SKM-1 treated with dmso at 0.1 percent for 144 hours (cell line): ENCODE measurements around the gene ALOX5AP.

Source experiments
- DNase-seq: peaks from one replicate; lab custom pipeline; 2025; ENCODE audit not compliant: unreplicated experiment; lab: John Stamatoyannopoulos, UW

The ALOX5AP gene

DNA sequence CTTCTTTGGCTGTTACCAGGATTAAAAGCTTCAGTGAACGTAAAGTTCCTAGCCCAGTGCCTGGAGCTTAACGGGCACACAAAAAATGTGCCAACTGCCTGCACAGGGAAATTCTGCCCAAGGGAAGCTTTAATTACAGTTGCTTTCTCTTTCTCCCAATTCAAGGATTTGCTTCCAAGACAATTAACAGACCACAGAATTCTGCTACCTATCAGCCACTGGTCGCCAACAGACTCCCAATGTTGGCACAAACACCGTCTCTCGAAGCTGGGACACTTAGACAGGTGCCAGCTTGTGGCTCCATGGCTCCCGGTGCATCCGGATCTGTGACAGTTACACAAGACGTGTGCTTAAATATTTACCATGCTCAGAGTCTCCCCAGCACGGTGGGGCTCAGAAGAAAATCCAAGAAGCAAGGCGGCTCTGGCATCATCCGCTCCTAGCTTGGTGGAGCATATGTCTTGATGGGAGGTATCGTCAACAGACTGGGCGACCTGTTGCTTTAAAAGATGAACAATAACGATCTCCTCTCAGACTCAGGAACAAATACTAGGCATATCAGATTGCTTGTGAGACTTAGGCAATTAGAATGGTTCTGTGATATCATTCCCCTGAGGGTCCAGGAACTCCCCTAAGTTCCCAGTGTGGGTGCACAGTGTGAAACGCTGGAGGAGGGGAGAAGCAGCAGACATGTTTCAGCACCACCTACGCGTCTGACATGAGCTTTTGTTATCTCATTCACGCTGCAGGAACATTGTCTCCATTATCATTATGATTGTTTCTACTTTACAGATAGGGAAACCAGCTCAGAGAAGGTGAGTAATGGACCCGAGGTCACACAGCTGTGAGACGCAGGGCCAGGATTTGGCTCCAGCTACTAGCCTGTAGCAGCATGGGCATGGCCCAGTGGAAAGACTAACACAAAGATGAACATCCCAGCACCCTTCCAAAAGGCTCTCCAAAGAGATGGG, 61.6 kb downstream of the ALOX5AP start:
- no peak for DNase-seq

DNA sequence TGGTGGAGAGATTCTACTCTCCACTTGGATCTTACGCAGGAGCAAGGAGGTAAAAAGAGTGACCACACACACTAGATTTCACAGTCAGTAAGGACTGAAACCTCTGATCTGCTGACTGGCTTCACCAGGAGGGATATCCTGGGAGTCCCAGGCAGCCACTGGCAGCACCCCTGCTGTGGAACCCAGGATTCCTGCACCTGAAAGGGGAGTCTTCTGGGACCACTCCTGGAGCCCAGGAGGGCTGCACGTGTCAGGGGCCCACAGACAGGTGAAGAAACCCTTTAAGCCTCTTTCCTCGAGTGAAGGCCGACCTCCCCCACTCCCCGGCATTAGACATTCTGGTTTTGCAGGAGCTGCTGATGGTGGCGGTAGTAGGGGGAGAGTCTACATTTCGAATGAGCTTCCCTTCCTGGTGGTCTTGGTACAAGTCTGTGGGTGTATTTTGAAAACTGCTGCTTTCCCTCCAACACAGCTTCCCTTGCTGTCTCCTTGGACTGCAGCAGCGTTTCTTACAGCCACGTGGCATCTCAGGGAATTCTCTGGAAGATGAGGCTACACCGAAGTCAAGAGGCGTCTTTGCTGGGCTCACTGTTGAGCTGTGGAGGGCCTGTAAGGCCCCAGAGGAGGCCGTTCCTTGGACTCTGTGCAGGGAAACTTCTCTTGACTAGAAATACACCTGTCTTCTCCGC, 62.6 kb downstream of the ALOX5AP start:
- DNase-seq = no peak

DNA sequence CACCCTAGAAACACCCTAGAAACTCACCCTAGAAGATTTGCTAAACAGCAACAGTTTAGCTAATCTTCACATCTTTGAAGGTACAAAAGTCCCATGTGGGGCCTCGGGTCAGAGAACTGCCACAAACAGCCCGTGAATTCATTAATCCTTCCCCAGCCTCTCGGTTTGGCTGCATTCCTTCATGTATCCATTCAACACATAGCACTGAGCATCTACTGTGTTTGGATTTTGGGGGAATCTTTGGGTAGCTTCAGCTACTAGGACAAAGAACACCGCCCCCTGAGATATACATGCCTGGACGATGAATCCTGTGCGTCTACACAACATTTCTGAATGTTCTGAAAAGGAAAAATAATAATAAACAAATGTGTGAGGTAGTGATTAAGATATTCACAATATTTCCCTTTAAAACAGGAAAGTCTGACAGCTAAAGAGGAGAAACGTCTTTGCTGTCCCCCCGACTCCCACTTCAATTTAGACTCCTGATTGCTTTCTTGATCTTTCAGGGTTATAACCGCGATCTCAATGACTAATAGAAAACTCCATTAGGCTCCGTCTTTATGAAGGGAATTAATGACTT, 63.5 kb downstream of the ALOX5AP start:
- no peak for DNase-seq

DNA sequence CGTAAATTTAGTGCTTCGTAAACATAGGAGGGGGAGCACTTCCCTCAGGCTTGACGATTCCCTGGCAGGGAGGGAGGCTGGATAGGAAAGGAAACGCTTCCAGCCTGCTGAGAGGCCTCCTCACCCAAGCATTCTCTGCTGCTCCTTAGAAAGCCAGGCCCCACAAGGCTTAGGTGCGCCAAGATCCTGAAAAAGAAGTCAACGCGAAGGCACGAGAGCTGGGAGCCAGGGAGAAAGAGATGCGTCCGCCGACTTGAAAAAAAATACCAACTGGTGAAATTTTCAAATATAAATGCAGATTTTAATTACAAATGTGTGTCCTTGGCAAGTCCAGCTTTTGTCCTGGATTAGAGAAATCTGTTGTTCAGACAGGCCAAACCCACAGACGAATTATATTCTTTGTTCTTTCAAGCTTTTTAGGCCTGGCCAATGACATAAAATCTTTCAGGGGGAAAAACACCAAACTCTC, 64.0 kb downstream of the ALOX5AP start:
- DNase-seq = no peak

DNA sequence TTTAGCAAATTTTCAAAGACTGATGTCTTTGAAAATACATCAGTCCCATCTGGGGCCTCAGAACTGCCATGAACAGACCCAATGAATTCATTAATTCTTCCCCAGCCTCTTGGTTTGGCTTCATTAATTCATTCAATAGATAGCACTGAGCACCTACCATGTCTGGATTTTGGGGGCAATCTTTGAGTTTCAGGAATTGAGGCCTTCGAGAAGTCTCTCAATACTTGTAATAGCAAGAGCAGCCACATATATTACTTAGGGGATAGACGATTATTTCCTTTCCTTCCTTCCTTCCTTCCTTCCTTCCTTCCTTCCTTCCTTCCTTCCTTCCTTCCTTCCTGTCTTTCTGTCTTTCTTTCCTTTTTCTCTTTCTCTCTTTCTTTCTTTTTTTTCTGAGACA, 64.8 kb downstream of the ALOX5AP start:
- no peak for DNase-seq

GRCh38 chr13:30802501-30802900, 67.2 kb downstream of the ALOX5AP start:
- no peak for DNase-seq

DNA sequence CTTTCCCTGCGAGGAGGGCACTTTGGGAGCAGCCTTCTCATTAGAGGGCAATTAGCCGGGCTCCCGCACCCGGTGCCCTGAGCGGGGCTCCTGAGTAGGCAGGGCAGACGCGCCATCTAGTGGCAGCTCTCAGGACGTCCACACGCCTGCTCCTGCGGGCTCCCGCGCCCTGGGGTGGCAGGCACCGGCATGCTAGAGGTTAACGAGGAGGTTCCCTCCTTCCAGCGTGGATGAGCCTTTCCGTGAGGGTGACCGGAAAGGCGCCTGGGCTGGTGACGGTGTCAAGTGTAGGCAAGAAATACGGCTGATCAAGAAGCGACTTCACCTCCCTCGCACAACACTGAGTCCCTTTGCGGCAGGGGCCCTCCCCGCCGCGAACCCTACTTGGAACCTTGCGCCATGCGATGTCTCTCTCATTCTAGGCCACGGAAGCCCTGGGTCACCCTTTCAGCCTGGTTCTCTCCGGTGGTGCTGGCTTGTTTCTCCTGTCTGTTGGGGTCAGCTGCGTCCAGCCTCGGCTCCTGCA, 67.7 kb downstream of the ALOX5AP start:
- DNase-seq = peak; percentile 60

DNA sequence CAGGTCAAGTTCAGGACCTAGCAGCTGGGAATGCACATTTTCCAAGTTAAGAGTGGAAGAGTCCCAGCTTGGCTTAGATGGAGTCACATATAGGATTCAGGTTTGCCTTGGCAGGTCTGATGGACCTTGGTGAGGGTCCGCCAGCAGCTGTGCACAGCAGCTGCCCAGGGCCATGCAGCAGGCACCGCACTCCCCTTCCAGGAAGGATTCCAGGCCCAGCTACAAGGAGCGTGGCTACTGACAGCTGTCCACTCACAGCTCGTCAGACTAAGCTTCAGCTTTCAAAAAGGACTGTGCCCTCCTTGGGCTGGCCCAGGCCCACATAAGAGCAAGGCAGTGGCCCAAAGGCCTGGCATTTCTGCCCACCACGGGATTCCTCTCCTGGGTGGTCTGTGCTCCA, 68.4 kb downstream of the ALOX5AP start:
- no peak for DNase-seq

- no peak for DNase-seq
Observed at GRCh38 chr13:30804474-30804873, 69.1 kb downstream of the ALOX5AP start.

DNA sequence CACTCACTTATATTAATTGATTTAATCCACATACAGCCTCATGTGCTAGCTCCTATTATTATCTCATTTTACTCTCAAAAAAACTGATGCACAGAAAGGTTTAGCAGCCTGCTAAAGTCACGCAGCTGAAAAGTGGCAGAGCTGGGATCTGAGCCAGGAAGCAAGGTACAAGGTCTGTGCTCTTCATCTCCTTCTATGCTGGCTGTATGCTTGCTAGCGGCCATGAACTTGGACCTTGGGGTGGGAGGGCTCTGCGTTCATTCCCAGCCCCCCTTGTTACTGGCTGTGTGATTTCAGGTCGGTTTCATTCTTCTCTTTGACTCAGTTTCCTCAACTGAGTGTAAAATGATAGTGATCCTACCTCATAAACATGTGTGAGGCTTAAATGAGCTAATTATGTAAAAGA, 69.8 kb downstream of the ALOX5AP start:
- DNase-seq = no peak

DNA sequence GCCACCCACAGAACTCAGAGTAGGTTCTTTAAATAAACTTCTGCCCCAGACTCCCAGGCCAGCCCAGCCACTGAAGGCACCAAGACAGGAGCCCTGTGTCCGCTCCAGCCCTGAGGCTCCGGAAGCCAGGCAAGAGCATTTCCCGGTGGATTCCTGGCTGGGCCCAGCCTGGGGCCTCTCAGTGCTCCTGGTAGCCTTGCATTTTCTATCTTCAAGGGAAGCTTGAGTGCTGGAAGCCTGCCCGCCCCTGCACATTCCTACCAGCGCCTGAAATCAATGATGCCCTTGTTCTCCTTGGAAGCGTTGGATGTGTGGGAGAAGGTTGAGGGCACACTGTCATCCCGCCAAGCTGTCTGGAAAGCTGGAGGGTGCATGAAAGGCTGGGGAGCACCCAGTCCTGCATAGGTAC, 70.3 kb downstream of the ALOX5AP start:
- DNase-seq = no peak

DNA sequence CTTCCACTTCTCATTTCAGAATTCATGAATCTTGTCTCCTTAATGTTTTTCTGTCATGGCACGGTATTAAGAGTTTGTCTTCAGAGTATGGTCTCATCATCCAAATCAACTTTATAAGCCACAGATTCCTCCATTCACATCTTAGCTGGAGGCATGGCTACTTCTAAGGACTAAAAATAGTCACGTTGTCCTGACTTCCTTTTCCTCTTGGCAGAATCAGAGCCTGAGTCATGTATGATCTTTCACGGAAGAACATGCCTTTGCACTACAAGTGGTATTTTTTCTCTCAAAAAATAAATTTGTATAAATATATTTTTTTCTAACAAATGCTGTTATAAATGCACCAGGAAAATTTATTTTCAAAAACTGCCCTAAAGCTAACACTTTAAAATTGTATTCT, 71.4 kb downstream of the ALOX5AP start:
- DNase-seq = peak; percentile 1

DNA sequence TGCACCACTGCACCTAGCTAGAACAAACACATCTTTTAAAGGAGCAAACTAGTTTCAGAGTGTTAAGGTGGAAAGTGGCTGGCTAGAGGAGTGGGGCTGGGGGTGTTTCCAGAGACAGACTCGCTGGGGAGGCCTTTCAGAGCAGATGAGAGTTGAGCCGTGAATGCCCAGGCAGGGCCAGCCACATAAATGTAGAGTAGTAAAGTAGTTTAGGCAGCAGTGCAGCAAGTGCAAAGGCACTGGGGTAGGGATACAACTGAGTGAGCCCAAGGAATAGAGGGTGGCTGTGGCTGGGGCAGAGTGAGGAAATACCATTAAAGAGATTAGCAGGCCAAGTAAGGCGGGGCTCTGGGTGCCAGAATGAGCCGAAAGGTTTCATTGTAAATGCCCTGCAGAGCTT, 72.0 kb downstream of the ALOX5AP start:
- no peak for DNase-seq

DNA sequence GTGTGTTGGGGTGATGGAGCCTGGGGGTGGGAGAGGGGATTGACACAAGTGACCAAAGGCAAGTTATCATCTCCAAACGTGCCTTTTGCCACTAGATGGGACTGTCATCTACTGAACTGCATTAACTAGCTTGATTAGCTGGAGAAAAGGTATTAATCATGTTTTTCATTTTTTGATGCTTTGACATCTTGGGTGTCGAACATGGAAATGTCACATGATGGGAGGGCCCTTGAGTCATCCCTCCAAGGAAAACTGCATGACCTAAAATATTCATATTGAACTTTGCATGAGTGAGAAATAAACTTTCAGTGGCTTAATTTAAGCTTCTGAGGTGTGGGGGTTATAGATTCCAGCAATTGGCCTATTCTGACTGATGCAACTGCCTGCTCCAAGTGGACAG, 73.3 kb downstream of the ALOX5AP start:
- DNase-seq = no peak

GRCh38 chr13:30809787-30810186, 74.4 kb downstream of the ALOX5AP start:
- no peak for DNase-seq

GRCh38 chr13:30810261-30810701, 74.9 kb downstream of the ALOX5AP start:
- DNase-seq = no peak

DNA sequence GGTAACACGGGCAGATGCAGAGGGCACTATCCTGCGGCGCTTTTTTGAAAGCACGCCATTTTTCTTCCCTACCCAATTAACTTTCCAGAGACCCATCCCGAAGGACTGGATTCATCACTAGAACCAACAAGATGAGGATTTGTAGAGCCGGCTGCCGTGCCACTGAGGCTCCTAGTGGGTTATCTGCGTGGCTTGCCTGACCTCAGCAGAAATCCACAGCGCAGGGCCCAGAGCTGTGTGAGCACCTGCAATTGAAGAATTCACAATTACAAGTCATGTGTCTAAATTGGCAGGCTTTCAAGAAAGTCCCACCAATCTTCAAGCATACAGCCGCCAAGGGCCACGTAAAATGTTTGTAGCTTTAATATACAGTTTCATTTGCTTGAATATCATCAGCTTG, 75.5 kb downstream of the ALOX5AP start:
- DNase-seq = no peak
